Calu3 (cell line): Measurements from ENCODE around the gene TMEM30A. TPM values are rescaled to one million over a fixed set of nuclear protein-coding genes. Genes with fewer than 3 reads are reported as not detected.

Source experiments
- BruUV-seq: library from RNA; stranded (reverse); fragments of 400-500 nt; replicated peaks from 2 replicates; lab custom pipeline; 2021; lab: Mats Ljungman, UMichigan
- CTCF ChIA-PET: fragments of 300-600 bp; sonication (Branson Sonifier 250); formaldehyde crosslinking; loops from one replicate; lab custom pipeline; 2022; ENCODE audit warnings: antibody characterized with exemption; lab: Charles Lee
- DNase-seq: peaks from one replicate; pipeline ENCODE4 v3.0.0; 2022
- H3K27ac Mint-ChIP-seq: one replicate; pipeline ENCODE4 v1.8.0; 2022; ENCODE audit warnings: mixed read lengths; ENCODE audit not compliant: unreplicated experiment
- H3K27me3 Mint-ChIP-seq: one replicate; pipeline ENCODE4 v1.8.0; 2022; ENCODE audit warnings: mixed read lengths; ENCODE audit not compliant: unreplicated experiment
- H3K36me3 Mint-ChIP-seq: one replicate; pipeline ENCODE4 v1.8.0; 2022; ENCODE audit warnings: mild to moderate bottlenecking, moderate library complexity, mixed read lengths; ENCODE audit not compliant: insufficient read depth, unreplicated experiment
- H3K4me1 Mint-ChIP-seq: one replicate; pipeline ENCODE4 v1.8.0; 2022; ENCODE audit warnings: mild to moderate bottlenecking, low read depth, mixed read lengths; ENCODE audit not compliant: unreplicated experiment
- H3K4me3 Mint-ChIP-seq: one replicate; pipeline ENCODE4 v1.8.0; 2022; ENCODE audit warnings: mild to moderate bottlenecking, low read depth, moderate library complexity, mixed read lengths; ENCODE audit not compliant: unreplicated experiment
- H3K9me3 Mint-ChIP-seq: one replicate; pipeline ENCODE4 v1.8.0; 2022; ENCODE audit warnings: low read depth, mixed read lengths; ENCODE audit not compliant: unreplicated experiment
- intact Hi-C: fragments of 100-400 bp; cut with micrococcal nuclease; formaldehyde crosslinking; loops from one replicate; pipeline ENCODE4 v1.10.0; 2022; ENCODE audit not compliant: unreplicated experiment
- total RNA-seq: library from RNA; stranded (reverse); gene quantifications from 2 replicates; pipeline ENCODE4 v1.2.3, GENCODE V29; 2022
- TF ChIP-seq, protein P1 (sequence below): fragments of 200-600 bp; IDR thresholded peaks from one replicate; pipeline ENCODE4 v1.8.0; 2022; ENCODE audit warnings: antibody characterized with exemption; ENCODE audit not compliant: unreplicated experiment

TMEM30A gene
- total RNA-seq, 1 experiment from 2014 or later: 141 TPM

DNA sequence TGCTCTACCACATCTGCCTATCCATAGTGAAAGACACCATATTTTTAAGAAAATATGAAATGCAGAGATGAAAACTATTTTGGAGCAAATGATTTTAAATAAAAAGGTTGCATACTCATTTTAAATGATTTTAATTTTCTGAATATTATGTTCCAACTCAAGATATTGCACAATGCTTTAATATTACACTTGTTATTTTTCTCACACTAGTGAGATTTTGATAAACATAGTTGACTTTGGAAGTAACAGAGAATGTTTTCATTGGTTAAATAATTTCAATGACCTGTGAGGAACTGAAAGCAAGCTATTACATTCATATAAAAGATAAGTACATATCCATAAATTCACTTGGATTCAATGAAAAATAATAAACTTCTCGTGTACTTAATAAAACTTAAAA lies 7.2 kb upstream of the TMEM30A start:
- intact Hi-C loops: no loop called here
- CTCF ChIA-PET: no interaction called here
- no TSS peak for BruUV-seq
- TF ChIP-seq, protein P1, sequence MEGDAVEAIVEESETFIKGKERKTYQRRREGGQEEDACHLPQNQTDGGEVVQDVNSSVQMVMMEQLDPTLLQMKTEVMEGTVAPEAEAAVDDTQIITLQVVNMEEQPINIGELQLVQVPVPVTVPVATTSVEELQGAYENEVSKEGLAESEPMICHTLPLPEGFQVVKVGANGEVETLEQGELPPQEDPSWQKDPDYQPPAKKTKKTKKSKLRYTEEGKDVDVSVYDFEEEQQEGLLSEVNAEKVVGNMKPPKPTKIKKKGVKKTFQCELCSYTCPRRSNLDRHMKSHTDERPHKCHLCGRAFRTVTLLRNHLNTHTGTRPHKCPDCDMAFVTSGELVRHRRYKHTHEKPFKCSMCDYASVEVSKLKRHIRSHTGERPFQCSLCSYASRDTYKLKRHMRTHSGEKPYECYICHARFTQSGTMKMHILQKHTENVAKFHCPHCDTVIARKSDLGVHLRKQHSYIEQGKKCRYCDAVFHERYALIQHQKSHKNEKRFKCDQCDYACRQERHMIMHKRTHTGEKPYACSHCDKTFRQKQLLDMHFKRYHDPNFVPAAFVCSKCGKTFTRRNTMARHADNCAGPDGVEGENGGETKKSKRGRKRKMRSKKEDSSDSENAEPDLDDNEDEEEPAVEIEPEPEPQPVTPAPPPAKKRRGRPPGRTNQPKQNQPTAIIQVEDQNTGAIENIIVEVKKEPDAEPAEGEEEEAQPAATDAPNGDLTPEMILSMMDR: no peak
- H3K27me3 Mint-ChIP-seq: no peaks in the 10 kb centered on the region
- DNase-seq: no peak
- H3K4me3 Mint-ChIP-seq: no peak overlapping the region
- H3K27ac Mint-ChIP-seq: no peak overlapping the region
- H3K36me3 Mint-ChIP-seq: no peaks in the 10 kb centered on the region
- peaks cover 10% of the 10 kb centered on the region for H3K4me1 Mint-ChIP-seq
- no peaks in the 10 kb centered on the region for H3K9me3 Mint-ChIP-seq

GRCh38 chr6:75291331-75291730 lies 6.7 kb upstream of the TMEM30A start:
- CTCF ChIA-PET: no interaction called here
- intact Hi-C loops: no loop called here
- peaks cover 13% of the 10 kb centered on the region for H3K4me1 Mint-ChIP-seq
- DNase-seq: no peak
- no peaks in the 10 kb centered on the region for H3K36me3 Mint-ChIP-seq
- BruUV-seq: no TSS peak
- no peak overlapping the region for H3K4me3 Mint-ChIP-seq
- no peaks in the 10 kb centered on the region for H3K9me3 Mint-ChIP-seq
- TF ChIP-seq, protein P1: no peak
- H3K27ac Mint-ChIP-seq: no peak overlapping the region
- no peaks in the 10 kb centered on the region for H3K27me3 Mint-ChIP-seq

GRCh38 chr6:75290136-75290945 lies 5.7 kb upstream of the TMEM30A start:
- H3K36me3 Mint-ChIP-seq: no peaks in the 10 kb centered on the region
- no TSS peak for BruUV-seq
- no peak for DNase-seq
- no peak overlapping the region for H3K27ac Mint-ChIP-seq
- H3K9me3 Mint-ChIP-seq: no peaks in the 10 kb centered on the region
- CTCF ChIA-PET: no interaction called here
- intact Hi-C loops: no loop called here
- H3K4me3 Mint-ChIP-seq: no peak overlapping the region
- no peaks in the 10 kb centered on the region for H3K27me3 Mint-ChIP-seq
- TF ChIP-seq, protein P1: no peak
- peaks cover 13% of the 10 kb centered on the region for H3K4me1 Mint-ChIP-seq

GRCh38 chr6:75288023-75288422 lies 3.4 kb upstream of the TMEM30A start:
- CTCF ChIA-PET: no interaction called here
- DNase-seq: no peak
- intact Hi-C loops: no loop called here
- H3K4me3 Mint-ChIP-seq: no peak overlapping the region
- H3K27me3 Mint-ChIP-seq: no peaks in the 10 kb centered on the region
- BruUV-seq: no TSS peak
- H3K4me1 Mint-ChIP-seq: peaks cover 13% of the 10 kb centered on the region
- peak overlapping the region; percentile 5 for H3K27ac Mint-ChIP-seq
- TF ChIP-seq, protein P1: no peak
- H3K36me3 Mint-ChIP-seq: no peaks in the 10 kb centered on the region
- no peaks in the 10 kb centered on the region for H3K9me3 Mint-ChIP-seq
